ENCODE measurements around the gene CNIH3.

The CNIH3 gene

DNA sequence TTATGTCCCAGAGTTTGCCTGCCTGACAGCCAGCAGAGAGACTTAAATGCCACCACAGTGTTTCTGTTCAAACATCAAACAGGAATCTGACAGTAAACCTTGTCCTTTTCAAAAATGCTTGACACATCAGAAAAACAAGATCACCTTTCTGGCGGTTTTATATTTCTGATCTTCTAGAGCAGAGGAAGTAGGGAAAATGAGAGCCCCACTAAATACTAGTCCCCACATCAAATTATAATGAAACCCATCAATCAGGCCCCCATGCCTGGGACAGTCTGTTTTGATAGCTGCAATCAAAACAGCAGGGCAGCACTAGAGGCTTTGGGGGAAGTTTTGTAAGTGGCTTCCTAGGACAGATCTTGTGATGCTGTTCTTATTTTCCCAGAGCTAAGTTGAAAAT lies 129.3 kb downstream of the CNIH3 start:
- DNase-seq (ENCODE audit: low read depth) = no peak

DNA sequence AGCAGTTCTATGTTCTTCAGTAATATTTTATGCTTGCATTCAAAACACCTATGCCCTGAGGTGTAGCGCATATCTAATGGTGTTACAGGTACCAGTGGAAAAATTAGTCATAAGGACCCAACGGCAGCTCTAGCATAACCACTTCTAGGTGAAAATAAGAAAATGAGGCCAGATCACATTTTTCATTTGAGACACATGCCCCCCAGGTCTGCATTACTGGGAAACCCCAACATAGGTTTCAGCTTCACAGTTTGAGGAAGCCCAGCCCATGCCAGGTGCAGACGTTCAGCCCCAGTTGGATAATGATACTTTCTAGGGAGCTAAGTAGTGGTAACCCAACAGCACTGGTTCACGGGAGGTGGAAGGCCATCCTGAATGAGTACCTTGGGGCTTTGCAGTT lies 129.8 kb downstream of the CNIH3 start:
- DNase-seq (ENCODE audit: low read depth) = no peak

- no peak for DNase-seq (ENCODE audit: low read depth)
Observed at GRCh38 chr1:224747578-224747977, 131.5 kb downstream of the CNIH3 start.

- no peak for DNase-seq (ENCODE audit: low read depth)
Observed at GRCh38 chr1:224749916-224750315, 133.8 kb downstream of the CNIH3 start.

DNA sequence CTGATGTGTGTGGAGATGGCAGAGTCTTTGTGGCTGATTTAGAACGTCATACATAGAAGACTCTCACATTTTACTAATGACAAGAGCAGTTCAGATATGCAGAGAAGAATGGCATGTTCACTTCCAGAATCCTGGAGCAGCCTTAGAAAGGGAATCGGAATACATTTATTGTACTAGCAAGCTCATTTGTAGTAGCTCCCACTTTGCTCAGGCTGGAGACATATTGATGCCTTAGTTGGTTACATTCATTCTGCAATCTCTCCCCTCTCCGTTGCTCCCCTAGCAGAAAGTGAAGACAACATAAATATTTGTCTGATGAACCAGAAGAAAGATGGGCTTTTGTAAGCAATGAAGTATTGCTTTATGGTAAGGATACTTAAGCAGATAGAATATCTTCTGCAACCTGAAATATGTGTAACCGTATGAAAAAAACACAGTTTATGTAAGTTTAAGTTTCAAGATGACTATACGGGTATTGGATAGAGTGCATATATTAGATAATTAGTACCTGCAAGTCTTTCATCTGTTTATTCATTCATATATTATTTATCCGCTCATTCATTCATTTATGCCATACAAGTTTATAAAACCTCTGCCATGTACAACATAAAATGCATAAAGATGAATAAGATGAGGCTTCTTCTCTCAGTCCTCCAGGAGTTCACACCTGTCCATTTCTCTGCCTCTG lies 135.7 kb downstream of the CNIH3 start:
- no peak for DNase-seq (ENCODE audit: low read depth)

DNA sequence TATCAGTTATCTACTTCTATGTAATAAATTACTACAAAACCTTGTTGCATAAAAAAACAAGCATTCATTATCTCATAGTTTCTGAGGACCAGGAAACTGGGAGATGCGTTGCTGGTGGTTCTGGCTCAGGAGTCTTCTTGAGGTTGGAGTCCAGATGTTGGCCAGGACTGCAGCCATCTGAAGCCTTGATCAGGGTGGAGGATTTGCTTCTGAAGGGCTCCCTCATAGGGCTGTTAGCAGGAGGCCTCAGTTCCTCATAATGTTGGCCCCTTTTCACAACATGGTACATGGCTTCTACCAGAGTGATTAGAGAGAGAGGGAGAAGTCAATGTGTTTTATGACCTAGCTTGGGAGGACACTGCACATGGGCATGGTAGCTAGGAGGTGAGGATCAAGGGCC lies 137.4 kb downstream of the CNIH3 start:
- no peak for DNase-seq (ENCODE audit: low read depth)

DNA sequence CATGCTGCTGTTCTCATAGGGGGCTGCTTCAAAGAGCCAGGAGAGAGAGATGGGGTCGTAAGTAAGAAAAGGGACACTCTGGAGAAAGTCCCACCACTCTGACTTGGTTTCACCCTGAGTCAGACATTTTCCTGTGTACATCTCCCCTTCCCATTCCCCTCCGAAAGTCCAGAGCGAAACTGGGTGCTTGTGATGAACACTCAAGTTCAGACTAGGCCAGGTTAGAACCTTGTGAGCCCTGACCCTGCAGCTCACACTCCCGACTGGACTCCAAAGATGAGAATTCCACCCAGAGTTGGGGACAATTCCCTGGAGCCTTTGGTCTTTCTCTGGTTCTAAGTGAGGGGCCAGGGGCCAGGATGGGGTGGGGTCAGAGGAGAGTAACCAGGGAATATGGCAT lies 139.5 kb downstream of the CNIH3 start:
- no peak for DNase-seq (ENCODE audit: low read depth)

- no peak for DNase-seq (ENCODE audit: low read depth)
Observed at GRCh38 chr1:224757508-224757907, 141.4 kb downstream of the CNIH3 start.

DNA sequence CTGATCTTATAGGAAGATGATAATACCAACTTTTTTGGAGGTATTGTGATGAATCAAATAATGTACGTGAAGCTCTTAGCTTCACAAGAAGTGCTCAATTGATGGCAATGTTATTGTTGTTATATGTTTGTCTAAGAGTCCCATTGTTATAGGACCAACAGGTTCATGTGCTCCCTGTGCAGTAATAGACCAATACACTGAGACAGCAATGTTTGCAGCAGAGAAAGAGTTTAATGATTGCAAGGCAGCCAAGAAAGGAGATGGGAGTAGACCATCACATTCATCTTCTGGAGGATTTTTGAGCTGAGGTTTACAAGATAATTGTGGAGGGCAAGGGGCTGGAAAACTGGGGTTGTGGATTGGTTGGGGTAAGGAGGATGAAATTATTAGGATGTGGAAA lies 143.0 kb downstream of the CNIH3 start:
- DNase-seq (ENCODE audit: low read depth) = no peak

- DNase-seq (ENCODE audit: low read depth) = no peak
Observed at GRCh38 chr1:224759681-224760091, 143.6 kb downstream of the CNIH3 start.

DNA sequence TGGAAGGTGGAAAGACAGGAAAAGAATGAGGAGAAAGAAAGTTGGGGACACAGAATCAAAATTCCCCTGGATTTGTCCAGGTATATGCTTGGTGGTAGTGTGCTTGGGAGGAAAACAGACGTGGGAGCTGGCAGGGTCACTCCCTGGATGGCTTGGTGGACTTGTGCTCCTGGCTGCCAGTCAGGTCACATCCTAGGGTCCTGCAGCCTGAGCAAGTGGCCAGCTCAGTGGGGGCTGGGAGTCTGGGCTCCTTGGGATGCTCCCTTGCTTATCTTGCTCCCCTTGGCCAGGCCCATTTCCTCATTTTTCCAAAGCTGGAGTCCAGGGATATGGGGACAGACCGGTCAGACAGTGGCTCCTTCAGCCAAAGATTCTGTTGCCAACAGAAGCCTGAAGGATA lies 144.0 kb downstream of the CNIH3 start:
- no peak for DNase-seq (ENCODE audit: low read depth)

DNA sequence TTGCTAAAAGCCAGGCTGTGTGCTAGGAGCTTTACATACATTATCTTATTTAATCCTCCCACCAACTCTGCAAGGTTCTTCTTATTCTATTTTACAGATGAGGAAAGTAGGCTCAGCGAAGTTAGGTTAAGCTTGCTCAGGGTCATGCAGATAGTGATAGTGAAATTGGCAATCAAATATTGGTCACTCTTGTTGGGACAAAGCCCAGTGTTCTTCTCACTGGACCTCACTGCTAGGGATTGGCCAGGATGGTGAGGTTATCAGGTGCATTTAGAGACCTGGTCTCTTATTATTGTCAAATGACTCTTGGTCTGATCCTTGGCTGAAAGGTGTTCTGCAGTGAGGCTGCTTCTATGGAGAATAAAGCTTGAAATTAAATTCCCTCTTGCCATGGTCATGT lies 145.1 kb downstream of the CNIH3 start:
- no peak for DNase-seq (ENCODE audit: low read depth)

DNA sequence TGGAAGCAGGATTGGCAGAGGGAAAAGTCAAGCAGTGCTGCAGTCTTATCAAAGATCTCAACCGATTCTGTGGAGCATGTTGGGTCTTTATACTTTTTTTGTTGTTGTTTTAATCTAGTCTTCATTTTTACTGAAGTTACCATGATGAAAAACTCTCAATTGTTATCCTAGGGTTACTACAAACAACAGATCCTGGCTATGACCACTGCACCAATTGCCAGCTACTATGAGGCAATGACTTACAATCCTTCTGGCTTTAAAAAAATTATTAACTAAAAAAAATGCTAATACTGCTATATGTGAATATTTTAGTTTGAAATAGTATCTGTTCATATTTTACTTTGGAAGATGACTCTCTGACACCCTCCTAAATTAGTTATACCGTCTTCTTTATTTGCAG lies 145.9 kb downstream of the CNIH3 start:
- DNase-seq (ENCODE audit: low read depth) = no peak

DNA sequence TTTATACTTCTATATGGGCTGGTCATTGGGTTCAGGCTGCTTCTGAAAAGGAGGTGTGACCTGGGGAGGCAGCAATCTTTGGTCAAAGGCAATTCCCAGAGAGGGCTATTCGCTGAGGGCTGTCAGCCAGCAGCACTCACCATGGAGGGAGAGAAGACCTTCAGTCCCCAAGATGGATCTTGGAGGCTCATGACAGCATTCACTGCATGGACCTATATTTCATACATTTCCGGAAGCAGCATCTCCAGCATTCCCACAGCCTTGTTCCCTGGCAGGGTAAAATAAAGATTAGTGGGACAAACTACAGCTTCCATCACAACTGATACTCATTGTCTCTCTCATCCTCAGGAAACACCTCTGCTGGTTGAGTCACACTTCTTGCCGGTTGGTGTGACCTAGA lies 146.6 kb downstream of the CNIH3 start:
- DNase-seq (ENCODE audit: low read depth) = no peak

DNA sequence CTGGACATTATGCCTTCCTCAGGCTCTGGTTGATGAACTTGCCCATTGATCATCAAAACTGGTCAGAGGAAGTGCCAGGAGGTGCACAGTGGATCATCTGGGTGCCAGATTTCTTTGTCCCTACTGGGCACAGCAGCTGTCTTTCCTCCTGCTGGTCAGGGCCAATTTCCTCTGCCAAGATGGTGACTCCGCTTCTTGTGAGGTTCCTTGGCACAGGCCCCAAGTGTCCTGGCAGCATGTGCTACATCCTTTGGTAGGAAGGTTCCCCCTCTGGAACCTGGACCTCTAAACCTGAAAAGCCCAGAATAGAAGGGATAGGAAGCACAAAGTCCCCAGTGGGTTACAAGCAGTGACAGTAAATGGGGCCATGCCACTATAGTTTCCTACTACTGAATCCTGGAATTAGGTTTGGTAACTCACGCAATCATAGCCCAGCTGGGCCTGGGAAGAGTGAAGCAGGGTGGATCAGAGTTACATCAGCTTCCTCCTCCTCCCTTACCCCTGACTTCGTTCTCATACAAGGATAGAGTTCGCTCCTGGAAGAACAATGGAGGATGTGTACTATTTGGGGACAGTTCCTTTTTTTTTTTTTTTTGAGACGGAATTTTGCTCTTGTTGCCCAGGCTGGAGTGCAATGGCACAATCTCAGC lies 147.1 kb downstream of the CNIH3 start:
- no peak for DNase-seq (ENCODE audit: low read depth)

DNA sequence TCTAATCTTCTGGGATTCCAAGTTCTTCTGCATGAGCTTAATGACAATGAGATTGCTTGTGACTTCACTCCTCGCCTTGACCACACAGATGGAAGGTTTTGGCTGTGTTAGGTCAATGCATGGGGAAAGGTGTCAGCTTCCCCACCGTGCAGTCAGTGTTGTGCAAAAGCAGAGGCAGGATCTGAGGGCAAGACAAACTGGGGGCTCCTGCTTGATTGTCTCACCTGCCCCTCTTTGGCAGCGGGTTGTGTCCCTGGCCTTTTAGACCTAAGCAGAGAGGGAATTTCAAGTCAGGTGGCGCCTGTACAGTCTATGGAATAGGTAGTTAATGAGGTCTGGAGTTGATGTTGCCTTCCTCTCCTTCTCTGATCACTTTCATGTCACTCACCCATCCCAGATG lies 150.1 kb downstream of the CNIH3 start:
- DNase-seq (ENCODE audit: low read depth) = no peak

- no peak for DNase-seq (ENCODE audit: low read depth)
Observed at GRCh38 chr1:224767031-224767430, 150.9 kb downstream of the CNIH3 start.

DNA sequence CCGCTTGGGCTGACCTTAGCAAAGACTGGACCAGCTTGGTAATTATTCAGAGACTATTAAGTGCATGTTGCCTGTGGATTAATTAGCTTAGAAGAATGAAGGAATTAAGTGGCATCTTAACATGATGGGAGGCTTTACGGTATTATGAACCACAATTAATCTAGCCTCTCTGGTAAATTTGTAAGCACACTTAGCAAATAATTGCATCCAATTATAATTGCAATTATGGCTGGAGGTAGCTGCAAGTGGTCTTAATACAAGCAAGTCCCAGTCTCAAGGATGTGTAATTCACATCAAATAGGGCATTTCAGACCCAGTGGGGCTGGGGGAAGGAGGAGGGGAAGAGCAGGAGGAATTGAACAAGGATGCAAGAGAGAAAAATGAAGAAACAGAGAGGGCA lies 151.6 kb downstream of the CNIH3 start:
- no peak for DNase-seq (ENCODE audit: low read depth)

- DNase-seq (ENCODE audit: low read depth) = no peak
Observed at GRCh38 chr1:224768971-224769370, 152.9 kb downstream of the CNIH3 start.

- no peak for DNase-seq (ENCODE audit: low read depth)
Observed at GRCh38 chr1:224769452-224770335, 153.6 kb downstream of the CNIH3 start.

GRCh38 chr1:224770336-224770693 lies 154.2 kb downstream of the CNIH3 start:
- DNase-seq (ENCODE audit: low read depth) = no peak

- DNase-seq (ENCODE audit: low read depth) = no peak
Observed at GRCh38 chr1:224773646-224774045, 157.5 kb downstream of the CNIH3 start.

- no peak for DNase-seq (ENCODE audit: low read depth)
Observed at GRCh38 chr1:224774378-224774777, 158.3 kb downstream of the CNIH3 start.
